Adrenal gland (tissue), 12 donors: Measurements from ENCODE around the gene KRT81. TPM values are rescaled to one million over a fixed set of nuclear protein-coding genes. Genes with fewer than 3 reads are reported as not detected.

Experiments used
- DNase-seq, 7 donors: peaks; one replicate each; pipeline ENCODE4 v3.0.0-alpha.2; 2019 to 2020
- H3K27ac ChIP-seq, 5 donors: fragments of 200-600 bp; sonication (generic) in 4 of 5; 1 replicate in 3 of 5; 2 replicates in 2 of 5; pipeline versions ENCODE4 v1.5.1 to v1.8.0; 2016 to 2020; ENCODE audit warnings: mild to moderate bottlenecking in 1 of 5
- H3K27me3 ChIP-seq: fragments of 200-600 bp; 2 replicates; pipeline ENCODE4 v1.8.0; 2021
- H3K36me3 ChIP-seq, 2 donors: fragments of 200-600 bp; replicated peaks in 1 of 2; 1 replicate in 1 of 2; 2 replicates in 1 of 2; pipeline versions ENCODE4 v1.5.1 to v1.8.0; 2018 to 2022
- H3K4me1 ChIP-seq, 2 donors: fragments of 200-600 bp; replicated peaks in 1 of 2; 1 replicate in 1 of 2; 2 replicates in 1 of 2; pipeline versions ENCODE4 v1.5.1 to v1.8.0; 2018 to 2021
- H3K4me3 ChIP-seq, 4 donors: fragments of 200-600 bp; sonication (generic) in 3 of 4; one replicate each; pipeline ENCODE4 v1.5.1; 2016 to 2018
- H3K9me3 ChIP-seq, 3 donors: fragments of 200-600 bp; sonication (generic) in 1 of 3; replicated peaks in 1 of 3; 1 replicate in 2 of 3; 2 replicates in 1 of 3; pipeline versions ENCODE4 v1.5.1 to v1.8.0; 2016 to 2021
- CTCF ChIP-seq, 6 experiments: fragments of 450-650 bp in 4 of 6; fragments of 200-600 bp in 2 of 6; sonication (generic) in 1 of 6; IDR thresholded peaks; 1 replicate in 5 of 6; 2 replicates in 1 of 6; pipeline versions ENCODE4 v1.5.1 to v1.8.0; 2016 to 2021; ENCODE audit warnings: antibody characterized with exemption in 6 of 6, mild to moderate bottlenecking in 2 of 6, moderate library complexity in 1 of 6
- POLR2A ChIP-seq, 2 donors: fragments of 450-650 bp; IDR thresholded peaks; one replicate each; pipeline ENCODE4 v1.6.1; 2017; ENCODE audit warnings: antibody characterized with exemption in 2 of 2, mild to moderate bottlenecking in 2 of 2, moderate library complexity in 1 of 2
- WGBS, 4 donors: extraction: QIAGEN DNeasy Blood & Tissue Kit in 2 of 4; methylation state at CpG; one replicate each; pipeline versions ENCODE4 v1.1.5 to v1.1.7; 2013 to 2017; 5-methylcytosine and 5-hydroxymethylcytosine counted together
- intact Hi-C, 2 donors: fragments of 100-400 bp; cut with DNase I; formaldehyde crosslinking; loops; one replicate each; pipeline versions ENCODE4 v1.14.1 to v1.15.0; 2022 to 2023
- polyA plus RNA-seq, 3 donors: library from polyadenylated mRNA; stranded (reverse); fragments of 200-250 nt in 2 of 3; fragments of 350-450 nt in 1 of 3; fragmentation: Illumina TruSeq in 1 of 3; extraction: RNeasy Lipid Tissue Mini Kit (QIAGEN cat#74804) in 1 of 3; gene quantifications; one replicate each; pipeline ENCODE4 v1.2.3, GENCODE V29; 2013 to 2014
- total RNA-seq, 9 donors: library from RNA; depleted of rRNA in 4 of 9; stranded (reverse); fragments of >200 nt in 4 of 9; fragments of 120-200 nt in 1 of 9; fragmentation: NEBNext Ultra II Directional in 1 of 9; extraction: Animal tissue kit (Norgen Biotek cat#: 25700) in 1 of 9; gene quantifications; one replicate each; pipeline versions ENCODE4 v1.1.0 to v1.2.4, GENCODE V29; 2013 to 2023
- donor health status: healthy with polysubstance abuse.
- donor health status: Bipolar disorder and iron deficiency.
- donor health status: DM: yes; HTN: yes; CAD: no.
- donor health status: DM: no; HTN: no; CAD: no.
- donor health status: DM: no; HTN: no; CAD: no.
- donor health status: DM: yes; HTN: yes; CAD: no.

The KRT81 gene
- total and polyA plus RNA-seq, 12 donors = 0.25 to 0.42 TPM; not detected in 10

DNA sequence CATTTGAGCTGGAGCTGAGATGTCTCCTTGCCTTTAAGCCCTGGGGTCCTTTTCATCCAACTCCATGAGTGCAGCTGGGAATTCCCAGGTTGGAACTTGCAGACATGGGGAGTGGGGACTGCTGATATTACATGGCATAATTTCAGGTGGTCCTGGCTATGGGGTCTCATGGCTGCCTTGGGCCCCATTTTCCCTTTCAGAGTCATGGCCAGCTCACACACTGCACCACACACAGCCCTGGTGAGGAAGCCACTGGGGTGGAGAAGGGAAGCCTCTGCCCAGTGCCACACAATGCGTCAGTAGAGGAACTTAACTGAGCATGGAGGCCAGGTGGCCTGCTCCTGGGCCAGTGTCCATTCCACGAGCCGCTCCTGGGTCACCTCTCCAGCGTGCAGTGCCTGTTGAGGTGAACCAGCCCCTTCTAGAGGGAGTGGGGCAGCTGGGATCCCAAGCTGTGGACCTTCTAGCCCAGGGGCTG lies 34.2 kb downstream of the KRT81 start:
- Histone ChIP-seq H3K27me3 (no peaks in the 10 kb centered on the region), H3K27ac (no peak overlapping the region), H3K4me3 (no peak overlapping the region), H3K4me1 (peaks cover 5 to 16% of the 10 kb centered on the region in 2 donors), H3K36me3 (no peaks in the 10 kb centered on the region), H3K9me3 (no peaks in the 10 kb centered on the region)
- no peak for DNase-seq
- TF ChIP-seq POLR2A (IDR thresholded peaks at IDR 0.05) (no peak), CTCF (IDR thresholded peaks at IDR 0.05) (no peak)
- WGBS, 4 donors = 73 to 98% (median 92%) methylated on average over 3 to 4 of the region's 4 CpGs; no CpG with 5 or more reads in 1 of the 4 donors
- intact Hi-C loops = no loop called here

GRCh38 chr12:52256584-52256935 lies 34.8 kb downstream of the KRT81 start:
- intact Hi-C loops = no loop called here
- WGBS, 4 donors = 45 to 67% (median 51%) methylated on average over 2 of the region's 2 CpGs
- Histone ChIP-seq H3K36me3 (no peaks in the 10 kb centered on the region), H3K27ac (no peak overlapping the region), H3K4me1 (peaks cover 5 to 16% of the 10 kb centered on the region in 2 donors), H3K4me3 (no peak overlapping the region), H3K9me3 (no peaks in the 10 kb centered on the region), H3K27me3 (no peaks in the 10 kb centered on the region)
- no peak for DNase-seq
- TF ChIP-seq CTCF (IDR thresholded peaks at IDR 0.05) (no peak), POLR2A (IDR thresholded peaks at IDR 0.05) (no peak)

DNA sequence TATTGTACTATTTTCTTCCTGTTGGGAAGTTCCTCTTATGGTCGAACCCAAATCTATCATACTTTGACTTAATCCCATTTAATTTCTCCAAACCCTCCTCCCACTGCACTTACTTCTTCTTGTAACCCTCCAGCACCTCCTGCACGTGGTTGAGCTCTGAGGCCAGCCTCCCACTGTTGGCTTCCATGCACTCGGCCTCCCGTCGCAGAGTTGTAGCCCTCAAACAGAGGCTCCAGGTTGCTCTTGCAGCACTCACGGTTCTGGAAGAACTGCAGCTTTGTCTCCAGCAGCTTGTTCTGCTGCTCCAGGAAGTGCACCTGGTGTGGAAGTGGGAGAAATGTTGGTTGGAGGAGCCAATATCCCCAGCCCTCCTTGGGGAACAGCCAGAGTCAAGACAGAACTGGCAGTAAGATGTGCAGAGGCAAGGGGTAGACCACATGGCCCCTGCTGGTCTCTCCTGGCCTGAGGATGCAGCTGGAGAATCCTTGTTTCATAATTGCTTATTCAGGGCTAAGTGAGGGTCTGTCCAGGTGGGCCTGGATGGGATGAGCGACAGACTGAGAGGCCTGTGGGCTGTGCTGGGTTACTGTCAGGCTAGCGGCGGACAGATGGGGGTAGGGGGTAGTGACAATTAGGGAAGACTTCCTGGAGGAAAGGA lies 35.3 kb downstream of the KRT81 start:
- no peak for DNase-seq
- Histone ChIP-seq H3K36me3 (no peaks in the 10 kb centered on the region), H3K27ac (no peak overlapping the region), H3K4me3 (no peak overlapping the region), H3K9me3 (no peaks in the 10 kb centered on the region), H3K27me3 (no peaks in the 10 kb centered on the region), H3K4me1 (peaks cover 5 to 16% of the 10 kb centered on the region in 2 donors)
- 85 to 94% (median 89%) methylated on average over 9 of the region's 9 CpGs for WGBS, 4 donors
- TF ChIP-seq CTCF (IDR thresholded peaks at IDR 0.05) = no peak
- TF ChIP-seq POLR2A (IDR thresholded peaks at IDR 0.05) = no peak
- intact Hi-C loops = no loop called here

DNA sequence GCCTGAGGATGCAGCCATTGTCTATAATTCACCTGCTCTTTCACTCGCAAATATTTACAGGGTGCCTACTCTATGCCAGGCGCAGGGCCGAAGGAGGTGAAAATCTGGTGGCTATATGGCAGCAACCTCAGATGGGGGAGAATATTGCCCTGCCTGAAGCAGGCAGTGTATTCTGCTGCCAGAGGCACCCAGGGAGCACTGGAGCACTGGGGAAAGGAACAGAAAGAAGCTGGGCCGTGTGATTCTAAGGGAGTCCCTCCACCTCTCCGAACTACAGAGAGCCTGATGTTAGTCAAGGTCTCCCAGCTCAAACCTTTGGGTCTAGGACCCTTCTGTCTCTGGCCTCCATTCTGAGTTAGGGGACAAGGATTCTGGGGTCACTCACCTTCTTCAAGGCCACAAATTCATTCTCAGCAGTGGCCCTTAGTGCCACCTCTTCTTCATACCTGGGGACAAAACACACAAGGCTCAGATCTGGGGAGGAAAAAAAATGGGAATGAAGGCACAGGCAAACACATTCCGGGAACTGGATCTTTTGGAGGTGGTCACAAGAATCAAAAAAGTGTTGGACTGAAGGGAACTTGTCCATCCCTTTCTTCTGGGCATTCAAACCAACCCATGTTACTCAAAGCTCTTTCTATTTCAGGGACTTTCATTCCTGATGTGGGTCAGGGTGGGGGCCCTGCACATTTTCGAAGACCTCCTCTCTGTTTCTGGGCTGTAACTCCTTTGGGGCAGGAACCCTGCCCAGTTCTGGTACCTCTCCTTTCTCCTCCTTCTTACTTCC lies 36.2 kb downstream of the KRT81 start:
- Histone ChIP-seq H3K27ac (no peak overlapping the region), H3K27me3 (no peaks in the 10 kb centered on the region), H3K36me3 (no peaks in the 10 kb centered on the region), H3K9me3 (no peaks in the 10 kb centered on the region), H3K4me1 (peaks cover 5 to 15% of the 10 kb centered on the region in 2 donors), H3K4me3 (no peak overlapping the region)
- no peak for DNase-seq
- intact Hi-C loops = no loop called here
- WGBS, 4 donors = 67 to 87% (median 75%) methylated on average over 7 of the region's 7 CpGs
- TF ChIP-seq POLR2A (IDR thresholded peaks at IDR 0.05) = no peak
- TF ChIP-seq CTCF (IDR thresholded peaks at IDR 0.05) = no peak
